MM.1S (cell line): Measurements from ENCODE around the gene GZMM.

ENCODE experiments used
- EZH2 ChIP-seq: fragments of 300-600 bp; sonication (generic); optimal IDR thresholded peaks from 2 replicates; pipeline ENCODE3; 2017; ENCODE audit warnings: low read depth, mild to moderate bottlenecking, antibody characterized with exemption, low read length, mixed read lengths
- EZH2phosphoT487 ChIP-seq: fragments of 300-600 bp; sonication (generic); IDR thresholded peaks from 2 replicates; pipeline ENCODE4 v1.6.1; 2018; ENCODE audit warnings: antibody characterized with exemption, low read length
- TF ChIP-seq, protein P1 (sequence below): fragments of 300-600 bp; sonication (generic); IDR thresholded peaks from 2 replicates; pipeline ENCODE4 v1.5.1; 2016; ENCODE audit warnings: antibody characterized with exemption, low read length, mixed read lengths

DNA sequence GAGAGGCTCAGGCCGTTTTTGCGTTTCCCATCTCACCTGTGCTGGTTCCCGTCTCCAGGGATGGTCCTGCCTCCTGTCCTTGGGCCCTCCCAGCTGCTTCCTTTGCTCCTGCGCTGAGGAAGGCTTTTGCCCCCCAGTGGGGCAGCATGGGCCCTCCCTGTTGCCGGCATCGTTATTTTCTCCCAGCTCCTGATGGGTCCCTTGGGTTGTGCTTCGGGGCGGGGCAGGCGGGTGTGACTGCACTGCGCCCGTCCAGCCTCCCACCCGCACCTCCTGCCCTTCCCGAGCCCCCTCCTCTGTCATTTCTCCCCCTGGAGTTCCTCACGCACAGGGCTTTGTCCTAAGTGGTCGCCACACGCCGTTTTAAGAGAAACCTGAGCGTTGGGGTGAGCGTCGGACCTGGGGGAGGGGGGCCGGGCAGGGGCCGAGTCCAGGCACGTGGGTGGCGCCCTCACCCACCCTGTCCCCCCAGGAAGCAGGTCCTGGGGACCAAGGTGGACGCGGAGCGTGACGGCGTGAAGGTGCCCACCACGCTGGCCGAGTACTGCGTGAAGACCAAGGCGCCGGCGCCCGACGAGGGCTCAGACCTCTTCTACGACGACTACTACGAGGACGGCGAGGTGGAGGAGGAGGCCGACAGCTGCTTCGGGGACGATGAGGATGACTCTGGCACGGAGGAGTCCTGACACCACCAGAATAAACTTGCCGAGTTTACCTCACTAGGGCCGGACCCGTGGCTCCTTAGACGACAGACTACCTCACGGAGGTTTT lies 2.8 kb upstream of the GZMM start:
- TF ChIP-seq, protein P1, sequence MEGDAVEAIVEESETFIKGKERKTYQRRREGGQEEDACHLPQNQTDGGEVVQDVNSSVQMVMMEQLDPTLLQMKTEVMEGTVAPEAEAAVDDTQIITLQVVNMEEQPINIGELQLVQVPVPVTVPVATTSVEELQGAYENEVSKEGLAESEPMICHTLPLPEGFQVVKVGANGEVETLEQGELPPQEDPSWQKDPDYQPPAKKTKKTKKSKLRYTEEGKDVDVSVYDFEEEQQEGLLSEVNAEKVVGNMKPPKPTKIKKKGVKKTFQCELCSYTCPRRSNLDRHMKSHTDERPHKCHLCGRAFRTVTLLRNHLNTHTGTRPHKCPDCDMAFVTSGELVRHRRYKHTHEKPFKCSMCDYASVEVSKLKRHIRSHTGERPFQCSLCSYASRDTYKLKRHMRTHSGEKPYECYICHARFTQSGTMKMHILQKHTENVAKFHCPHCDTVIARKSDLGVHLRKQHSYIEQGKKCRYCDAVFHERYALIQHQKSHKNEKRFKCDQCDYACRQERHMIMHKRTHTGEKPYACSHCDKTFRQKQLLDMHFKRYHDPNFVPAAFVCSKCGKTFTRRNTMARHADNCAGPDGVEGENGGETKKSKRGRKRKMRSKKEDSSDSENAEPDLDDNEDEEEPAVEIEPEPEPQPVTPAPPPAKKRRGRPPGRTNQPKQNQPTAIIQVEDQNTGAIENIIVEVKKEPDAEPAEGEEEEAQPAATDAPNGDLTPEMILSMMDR: no peak
- TF ChIP-seq EZH2 (no peak), EZH2phosphoT487 (no peak)
